GM23248 (cell line): Measurements from ENCODE around the gene EPOP. TPM values are rescaled to one million over a fixed set of nuclear protein-coding genes. Genes with fewer than 3 reads are reported as not detected.

Experiments used
- DNase-seq: peaks from one replicate; pipeline ENCODE4 v3.0.0-alpha.2; 2015
- H2AFZ ChIP-seq: fragments of 200-600 bp; sonication (generic); 2 replicates; pipeline ENCODE4 v1.6.1; 2016; ENCODE audit warnings: antibody characterized with exemption
- H3F3A ChIP-seq: fragments of 200-600 bp; sonication (generic); 2 replicates; pipeline ENCODE4 v1.6.1; 2016; ENCODE audit warnings: mild to moderate bottlenecking, antibody characterized with exemption, mixed run types; ENCODE audit not compliant: insufficient read depth
- H3K27ac ChIP-seq: fragments of 200-600 bp; sonication (generic); 2 replicates; pipeline ENCODE4 v1.5.1; 2016; ENCODE audit warnings: mild to moderate bottlenecking
- H3K27me3 ChIP-seq: fragments of 200-600 bp; sonication (generic); replicated peaks from 2 replicates; pipeline ENCODE4 v1.6.1; 2016; ENCODE audit warnings: mild to moderate bottlenecking; ENCODE audit not compliant: insufficient read depth
- H3K36me3 ChIP-seq: fragments of 200-600 bp; sonication (generic); 2 replicates; pipeline ENCODE4 v1.6.1; 2016; ENCODE audit warnings: low read depth, mild to moderate bottlenecking
- H3K4me1 ChIP-seq: fragments of 200-600 bp; sonication (generic); 2 replicates; pipeline ENCODE4 v1.6.1; 2016; ENCODE audit warnings: mild to moderate bottlenecking; ENCODE audit not compliant: insufficient read depth
- H3K4me2 ChIP-seq: fragments of 200-600 bp; sonication (generic); one replicate; pipeline ENCODE4 v1.6.1; 2016; ENCODE audit warnings: mild to moderate bottlenecking; ENCODE audit not compliant: unreplicated experiment
- H3K4me3 ChIP-seq: fragments of 200-600 bp; sonication (generic); 2 replicates; pipeline ENCODE4 v1.5.1; 2016; ENCODE audit warnings: mild to moderate bottlenecking
- H3K79me2 ChIP-seq: fragments of 200-600 bp; sonication (generic); 2 replicates; pipeline ENCODE4 v1.6.1; 2016; ENCODE audit warnings: mild to moderate bottlenecking; ENCODE audit not compliant: insufficient read depth
- H3K9ac ChIP-seq: fragments of 200-600 bp; sonication (generic); 2 replicates; pipeline ENCODE4 v1.6.1; 2016; ENCODE audit warnings: mild to moderate bottlenecking
- H3K9me2 ChIP-seq: fragments of 200-600 bp; sonication (generic); 2 replicates; pipeline ENCODE4 v1.6.1; 2016; ENCODE audit warnings: mixed run types, mild to moderate bottlenecking, moderate library complexity; ENCODE audit not compliant: insufficient read depth
- H3K9me3 ChIP-seq: fragments of 200-600 bp; sonication (generic); one replicate; pipeline ENCODE4 v1.6.1; 2017; ENCODE audit warnings: low read depth
- H4K20me1 ChIP-seq: fragments of 200-600 bp; sonication (generic); 2 replicates; pipeline ENCODE4 v1.6.0; 2016; ENCODE audit not compliant: insufficient read depth
- EZH2 ChIP-seq: fragments of 200-600 bp; sonication (generic); IDR thresholded peaks from 2 replicates; pipeline ENCODE4 v1.6.1; 2018; ENCODE audit warnings: antibody characterized with exemption, mild to moderate bottlenecking; ENCODE audit not compliant: insufficient read depth, poor library complexity, severe bottlenecking
- EZH2phosphoT487 ChIP-seq: fragments of 200-600 bp; sonication (generic); IDR thresholded peaks from 2 replicates; pipeline ENCODE4 v1.6.1; 2018; ENCODE audit warnings: antibody characterized with exemption, moderate library complexity, mild to moderate bottlenecking, low read depth; ENCODE audit not compliant: insufficient read depth
- WGBS, 2 experiments: methylation state at CpG; one replicate each; pipeline ENCODE4 v1.1.6; 2015 to 2017; ENCODE audit warnings: low lambda C conversion rate in 2 of 2, low coverage in 1 of 2; ENCODE audit errors: missing lambda C conversion rate in 2 of 2; 5-methylcytosine and 5-hydroxymethylcytosine counted together
- in situ Hi-C: fragments of 300-500 bp; cut with MboI; formaldehyde crosslinking; loops from 2 replicates; pipeline ENCODE4 v1.15.0; 2020
- polyA plus RNA-seq: library from polyadenylated mRNA; unstranded; fragments of >200 nt; fragmentation: Nextera tagmentation; extraction: Ambion mirVana; gene quantifications from 2 replicates; pipeline ENCODE4 v1.2.1, GENCODE V29; 2016
- total RNA-seq: library from RNA; depleted of rRNA; stranded (reverse); fragments of >200 nt; shearing (Covaris generic); gene quantifications from 2 replicates; pipeline ENCODE4 v1.2.3, GENCODE V29; 2014

The EPOP gene
- total and polyA plus RNA-seq, 2 experiments from 2014 or later: 1.2 to 4.3 TPM

- 83% methylated on average over 7 of the region's 7 CpGs for WGBS, 2 experiments
- no peaks in the 10 kb centered on the region for H3K79me2 ChIP-seq
- H3K4me3 ChIP-seq: no peak overlapping the region
- peaks cover 13% of the 10 kb centered on the region for H3K27me3 ChIP-seq
- H3K4me1 ChIP-seq: no peaks in the 10 kb centered on the region
- H4K20me1 ChIP-seq: no peaks in the 10 kb centered on the region
- H3K9ac ChIP-seq: no peak overlapping the region
- H3K9me3 ChIP-seq: no peaks in the 10 kb centered on the region
- H3K36me3 ChIP-seq: no peaks in the 10 kb centered on the region
- no peak overlapping the region for H3K4me2 ChIP-seq
- no peak for DNase-seq
- TF ChIP-seq EZH2 (no peak), EZH2phosphoT487 (no peak)
- no peaks in the 10 kb centered on the region for H3F3A ChIP-seq
- no peak overlapping the region for H2AFZ ChIP-seq
- H3K9me2 ChIP-seq: no peaks in the 10 kb centered on the region
- in situ Hi-C loops: no loop called here
- no peak overlapping the region for H3K27ac ChIP-seq
Observed at GRCh38 chr17:38659415-38659814, 15.3 kb downstream of the EPOP start.

- no peak for TF ChIP-seq EZH2phosphoT487
- TF ChIP-seq EZH2: no peak
- H3K9me2 ChIP-seq: no peaks in the 10 kb centered on the region
- no peaks in the 10 kb centered on the region for H3K79me2 ChIP-seq
- no peaks in the 10 kb centered on the region for H3K4me1 ChIP-seq
- in situ Hi-C loops: no loop called here
- no peaks in the 10 kb centered on the region for H3F3A ChIP-seq
- H3K36me3 ChIP-seq: no peaks in the 10 kb centered on the region
- peaks cover 19% of the 10 kb centered on the region for H3K27me3 ChIP-seq
- no peak overlapping the region for H3K4me2 ChIP-seq
- no peak overlapping the region for H3K27ac ChIP-seq
- H3K9me3 ChIP-seq: no peaks in the 10 kb centered on the region
- H3K9ac ChIP-seq: no peak overlapping the region
- DNase-seq: no peak
- H4K20me1 ChIP-seq: no peaks in the 10 kb centered on the region
- no peak overlapping the region for H2AFZ ChIP-seq
- WGBS, 2 experiments: 61 to 69% methylated on average over 11 to 13 of the region's 13 CpGs
- no peak overlapping the region for H3K4me3 ChIP-seq
Observed at GRCh38 chr17:38658741-38659345, 15.9 kb downstream of the EPOP start.

GRCh38 chr17:38657824-38658740 is 16.7 kb downstream of the EPOP start:
- no peaks in the 10 kb centered on the region for H3K79me2 ChIP-seq
- no peaks in the 10 kb centered on the region for H3K9me3 ChIP-seq
- H3K4me1 ChIP-seq: no peaks in the 10 kb centered on the region
- no peak overlapping the region for H2AFZ ChIP-seq
- H4K20me1 ChIP-seq: no peaks in the 10 kb centered on the region
- 67 to 68% methylated on average over 13 to 15 of the region's 15 CpGs for WGBS, 2 experiments
- H3K36me3 ChIP-seq: no peaks in the 10 kb centered on the region
- H3K4me3 ChIP-seq: no peak overlapping the region
- peaks cover 26% of the 10 kb centered on the region for H3K27me3 ChIP-seq
- H3K9ac ChIP-seq: no peak overlapping the region
- no peak for DNase-seq
- no peaks in the 10 kb centered on the region for H3F3A ChIP-seq
- H3K27ac ChIP-seq: no peak overlapping the region
- no peak for TF ChIP-seq EZH2phosphoT487
- no peak for TF ChIP-seq EZH2
- H3K9me2 ChIP-seq: no peaks in the 10 kb centered on the region
- in situ Hi-C loops: no loop called here
- H3K4me2 ChIP-seq: no peak overlapping the region

DNA sequence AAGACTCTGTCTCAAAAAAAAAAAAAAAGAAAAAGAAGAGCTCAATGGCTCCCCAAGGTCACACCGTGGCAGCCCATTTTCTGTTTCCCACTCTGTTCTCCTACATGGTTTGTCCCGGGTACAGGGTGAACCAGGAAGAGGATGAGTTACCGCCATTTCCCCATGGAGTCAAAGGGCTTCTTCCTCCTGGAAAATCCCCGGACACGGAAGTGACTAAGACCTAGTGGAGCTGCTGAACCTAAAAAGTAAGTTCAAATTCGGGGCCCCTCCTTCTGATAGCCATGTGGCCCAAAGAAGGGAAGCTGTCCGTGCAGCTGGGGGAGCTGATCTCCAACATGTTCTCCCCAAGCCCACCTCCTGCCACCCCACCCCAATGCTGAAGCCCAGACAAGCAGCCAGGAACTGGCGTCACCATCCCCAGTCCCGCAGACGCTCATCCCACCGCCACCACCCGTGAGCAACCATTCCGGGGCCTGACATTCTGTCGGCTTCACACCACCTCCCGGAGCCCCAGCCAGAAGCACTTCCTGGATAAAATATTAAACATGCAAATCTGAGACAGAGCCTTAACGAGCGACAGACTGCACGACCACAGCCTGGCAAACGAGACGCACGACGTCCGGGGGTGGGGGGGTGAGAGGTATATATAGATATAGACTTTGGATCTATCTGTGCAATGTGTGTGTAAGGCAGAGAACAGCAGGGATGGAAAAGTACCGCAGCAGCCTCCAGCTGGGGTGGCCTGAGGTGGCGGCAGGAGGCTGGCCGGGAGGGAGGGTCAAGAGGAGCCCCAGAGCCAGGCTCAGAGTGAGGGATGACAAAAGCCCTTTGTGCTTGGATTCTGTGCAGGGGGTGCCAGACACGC is 17.6 kb downstream of the EPOP start:
- DNase-seq: no peak
- Histone ChIP-seq H3K79me2 (no peaks in the 10 kb centered on the region), H2AFZ (no peak overlapping the region), H3K36me3 (no peaks in the 10 kb centered on the region), H3F3A (no peaks in the 10 kb centered on the region), H3K4me3 (no peak overlapping the region), H3K4me2 (no peak overlapping the region), H3K27ac (no peak overlapping the region), H3K9ac (no peak overlapping the region), H3K9me3 (no peaks in the 10 kb centered on the region), H3K4me1 (no peaks in the 10 kb centered on the region), H4K20me1 (no peaks in the 10 kb centered on the region), H3K9me2 (no peaks in the 10 kb centered on the region), H3K27me3 (peaks cover 27% of the 10 kb centered on the region)
- WGBS, 2 experiments: 64 to 66% methylated on average over 22 to 27 of the region's 27 CpGs
- TF ChIP-seq EZH2 (no peak), EZH2phosphoT487 (no peak)
- in situ Hi-C loops: no loop called here
